ENCODE data around the gene CTNNBL1.

DNA sequence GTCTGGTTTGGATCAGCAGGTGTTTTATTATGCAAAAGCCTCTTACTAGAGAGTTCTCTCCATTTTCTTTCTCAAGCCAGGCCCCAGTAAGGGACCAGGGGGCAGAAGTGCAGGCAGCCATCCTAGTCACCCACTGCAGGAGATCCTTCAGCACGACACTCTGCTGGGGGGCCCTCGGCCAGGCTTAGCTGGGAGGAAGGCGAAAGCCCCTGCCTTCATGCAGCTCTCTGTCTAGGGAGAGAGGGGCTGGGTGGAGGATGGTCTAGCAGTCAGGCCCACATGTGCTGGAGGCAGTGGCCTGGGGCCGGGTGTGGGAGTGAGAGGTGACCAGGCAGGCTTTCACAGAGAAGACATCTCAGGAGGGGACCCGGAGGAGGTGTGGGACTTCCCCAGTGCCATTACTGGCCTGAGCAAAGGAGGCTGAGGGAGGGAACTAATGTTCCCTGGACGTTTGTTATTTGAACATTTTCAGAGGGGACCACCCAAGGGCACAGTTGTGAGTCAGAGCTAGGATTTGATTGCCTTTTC lies 175.6 kb downstream of the CTNNBL1 start:
- TF ChIP-seq, protein P1, sequence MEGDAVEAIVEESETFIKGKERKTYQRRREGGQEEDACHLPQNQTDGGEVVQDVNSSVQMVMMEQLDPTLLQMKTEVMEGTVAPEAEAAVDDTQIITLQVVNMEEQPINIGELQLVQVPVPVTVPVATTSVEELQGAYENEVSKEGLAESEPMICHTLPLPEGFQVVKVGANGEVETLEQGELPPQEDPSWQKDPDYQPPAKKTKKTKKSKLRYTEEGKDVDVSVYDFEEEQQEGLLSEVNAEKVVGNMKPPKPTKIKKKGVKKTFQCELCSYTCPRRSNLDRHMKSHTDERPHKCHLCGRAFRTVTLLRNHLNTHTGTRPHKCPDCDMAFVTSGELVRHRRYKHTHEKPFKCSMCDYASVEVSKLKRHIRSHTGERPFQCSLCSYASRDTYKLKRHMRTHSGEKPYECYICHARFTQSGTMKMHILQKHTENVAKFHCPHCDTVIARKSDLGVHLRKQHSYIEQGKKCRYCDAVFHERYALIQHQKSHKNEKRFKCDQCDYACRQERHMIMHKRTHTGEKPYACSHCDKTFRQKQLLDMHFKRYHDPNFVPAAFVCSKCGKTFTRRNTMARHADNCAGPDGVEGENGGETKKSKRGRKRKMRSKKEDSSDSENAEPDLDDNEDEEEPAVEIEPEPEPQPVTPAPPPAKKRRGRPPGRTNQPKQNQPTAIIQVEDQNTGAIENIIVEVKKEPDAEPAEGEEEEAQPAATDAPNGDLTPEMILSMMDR (conservative IDR thresholded peaks at IDR 0.05; ENCODE audit: low read depth, low read length), result no peak
- TF ChIP-seq, protein P2, sequence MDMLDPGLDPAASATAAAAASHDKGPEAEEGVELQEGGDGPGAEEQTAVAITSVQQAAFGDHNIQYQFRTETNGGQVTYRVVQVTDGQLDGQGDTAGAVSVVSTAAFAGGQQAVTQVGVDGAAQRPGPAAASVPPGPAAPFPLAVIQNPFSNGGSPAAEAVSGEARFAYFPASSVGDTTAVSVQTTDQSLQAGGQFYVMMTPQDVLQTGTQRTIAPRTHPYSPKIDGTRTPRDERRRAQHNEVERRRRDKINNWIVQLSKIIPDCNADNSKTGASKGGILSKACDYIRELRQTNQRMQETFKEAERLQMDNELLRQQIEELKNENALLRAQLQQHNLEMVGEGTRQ (IDR thresholded peaks at IDR 0.05; ENCODE audit: low read depth, low read length), result no peak
- TF ChIP-seq POLR2A (IDR thresholded peaks at IDR 0.05; ENCODE audit: low read depth, low read length) (no peak), FOS (IDR thresholded peaks at IDR 0.05; ENCODE audit: low read depth, low read length) (no peak), NFE2L2 (IDR thresholded peaks at IDR 0.05; ENCODE audit: low read depth, low read length) (no peak), RCOR1 (IDR thresholded peaks at IDR 0.05; ENCODE audit: insufficient replicate concordance, low read length) (no peak), CEBPB (IDR thresholded peaks at IDR 0.05; ENCODE audit: low read depth, low read length) (no peak), SMC3 (IDR thresholded peaks at IDR 0.05; ENCODE audit: low read depth, low read length) (no peak), BHLHE40 (IDR thresholded peaks at IDR 0.05; ENCODE audit: low read depth, low read length) (no peak), MXI1 (IDR thresholded peaks at IDR 0.05; ENCODE audit: borderline replicate concordance, low read depth, low read length) (no peak), CHD1 (IDR thresholded peaks at IDR 0.05; ENCODE audit: low read depth, low read length) (no peak), MAFK (IDR thresholded peaks at IDR 0.05; ENCODE audit: low read depth, low read length) (no peak)
- TF ChIP-seq, protein P3, sequence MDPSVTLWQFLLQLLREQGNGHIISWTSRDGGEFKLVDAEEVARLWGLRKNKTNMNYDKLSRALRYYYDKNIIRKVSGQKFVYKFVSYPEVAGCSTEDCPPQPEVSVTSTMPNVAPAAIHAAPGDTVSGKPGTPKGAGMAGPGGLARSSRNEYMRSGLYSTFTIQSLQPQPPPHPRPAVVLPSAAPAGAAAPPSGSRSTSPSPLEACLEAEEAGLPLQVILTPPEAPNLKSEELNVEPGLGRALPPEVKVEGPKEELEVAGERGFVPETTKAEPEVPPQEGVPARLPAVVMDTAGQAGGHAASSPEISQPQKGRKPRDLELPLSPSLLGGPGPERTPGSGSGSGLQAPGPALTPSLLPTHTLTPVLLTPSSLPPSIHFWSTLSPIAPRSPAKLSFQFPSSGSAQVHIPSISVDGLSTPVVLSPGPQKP (IDR thresholded peaks at IDR 0.05; ENCODE audit: borderline replicate concordance, low read depth, low read length), result no peak
